Colonic mucosa (tissue), 4 donors: Measurements from ENCODE around the gene KAT7. TPM values are rescaled to one million over a fixed set of nuclear protein-coding genes. Genes with fewer than 3 reads are reported as not detected.

Experiments
- DNase-seq: peaks from one replicate; pipeline ENCODE4 v3.0.0-alpha.2; 2020
- H3K27ac ChIP-seq: fragments of 200-600 bp; one replicate; pipeline ENCODE4 v1.8.0; 2021
- H3K27me3 ChIP-seq: fragments of 200-600 bp; one replicate; pipeline ENCODE4 v1.8.0; 2021
- H3K36me3 ChIP-seq: fragments of 200-600 bp; one replicate; pipeline ENCODE4 v1.8.0; 2021
- H3K4me1 ChIP-seq: fragments of 200-600 bp; one replicate; pipeline ENCODE4 v1.8.0; 2021; ENCODE audit warnings: mild to moderate bottlenecking
- H3K4me3 ChIP-seq: fragments of 200-600 bp; one replicate; pipeline ENCODE4 v1.8.0; 2021
- H3K9ac ChIP-seq, 2 donors: one replicate each; pipeline ENCODE4 v1.7.0; 2013; ENCODE audit warnings: control low read depth in 2 of 2, low read depth in 2 of 2, low read length in 2 of 2
- H3K9me3 ChIP-seq: fragments of 200-600 bp; one replicate; pipeline ENCODE4 v1.8.0; 2021
- intact Hi-C: fragments of 100-400 bp; cut with DNase I; formaldehyde crosslinking; loops from one replicate; pipeline ENCODE4 v1.14.1; 2022
- total RNA-seq, 2 donors: library from RNA; stranded (reverse); fragmentation: NEBNext Ultra II Directional in 1 of 2; extraction: Animal tissue kit (Norgen Biotek cat#: 25700) in 1 of 2; gene quantifications; one replicate each; pipeline ENCODE4 v1.2.1, GENCODE V29; 2021
- TF ChIP-seq, protein P1 (sequence below): fragments of 200-600 bp; IDR thresholded peaks from one replicate; pipeline ENCODE4 v1.8.0; 2022; ENCODE audit warnings: antibody characterized with exemption, mild to moderate bottlenecking
- donor health status: healthy.
- donor health status: DM: no; HTN: no; CAD: no.
- donor health status: DM: no; HTN: no; CAD: no.

The KAT7 gene
- total RNA-seq, 2 donors from 2014 or later = 39.4 to 42.5 TPM

- TF ChIP-seq, protein P1, sequence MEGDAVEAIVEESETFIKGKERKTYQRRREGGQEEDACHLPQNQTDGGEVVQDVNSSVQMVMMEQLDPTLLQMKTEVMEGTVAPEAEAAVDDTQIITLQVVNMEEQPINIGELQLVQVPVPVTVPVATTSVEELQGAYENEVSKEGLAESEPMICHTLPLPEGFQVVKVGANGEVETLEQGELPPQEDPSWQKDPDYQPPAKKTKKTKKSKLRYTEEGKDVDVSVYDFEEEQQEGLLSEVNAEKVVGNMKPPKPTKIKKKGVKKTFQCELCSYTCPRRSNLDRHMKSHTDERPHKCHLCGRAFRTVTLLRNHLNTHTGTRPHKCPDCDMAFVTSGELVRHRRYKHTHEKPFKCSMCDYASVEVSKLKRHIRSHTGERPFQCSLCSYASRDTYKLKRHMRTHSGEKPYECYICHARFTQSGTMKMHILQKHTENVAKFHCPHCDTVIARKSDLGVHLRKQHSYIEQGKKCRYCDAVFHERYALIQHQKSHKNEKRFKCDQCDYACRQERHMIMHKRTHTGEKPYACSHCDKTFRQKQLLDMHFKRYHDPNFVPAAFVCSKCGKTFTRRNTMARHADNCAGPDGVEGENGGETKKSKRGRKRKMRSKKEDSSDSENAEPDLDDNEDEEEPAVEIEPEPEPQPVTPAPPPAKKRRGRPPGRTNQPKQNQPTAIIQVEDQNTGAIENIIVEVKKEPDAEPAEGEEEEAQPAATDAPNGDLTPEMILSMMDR = no peak
- peak overlapping the region; percentile 2 for H3K27ac ChIP-seq
- H3K9ac ChIP-seq = no peak overlapping the region
- H3K27me3 ChIP-seq = no peaks in the 10 kb centered on the region
- no peaks in the 10 kb centered on the region for H3K36me3 ChIP-seq
- H3K4me3 ChIP-seq = no peak overlapping the region
- intact Hi-C loops = no loop called here
- H3K9me3 ChIP-seq = no peaks in the 10 kb centered on the region
- H3K4me1 ChIP-seq = no peaks in the 10 kb centered on the region
- DNase-seq = peak; percentile 57
Measured at GRCh38 chr17:49836111-49837030, 47.9 kb downstream of the KAT7 start.

GRCh38 chr17:49839455-49839854 is 51.0 kb downstream of the KAT7 start:
- DNase-seq = no peak
- intact Hi-C loops = no loop called here
- no peak overlapping the region for H3K9ac ChIP-seq
- H3K27ac ChIP-seq = no peak overlapping the region
- TF ChIP-seq, protein P1 = no peak
- no peaks in the 10 kb centered on the region for H3K9me3 ChIP-seq
- no peaks in the 10 kb centered on the region for H3K27me3 ChIP-seq
- no peak overlapping the region for H3K4me3 ChIP-seq
- H3K4me1 ChIP-seq = no peaks in the 10 kb centered on the region
- H3K36me3 ChIP-seq = no peaks in the 10 kb centered on the region

- Histone ChIP-seq H3K27me3 (no peaks in the 10 kb centered on the region), H3K9me3 (no peaks in the 10 kb centered on the region), H3K9ac (no peak overlapping the region), H3K27ac (no peak overlapping the region), H3K4me3 (no peak overlapping the region), H3K36me3 (no peaks in the 10 kb centered on the region), H3K4me1 (no peaks in the 10 kb centered on the region)
- intact Hi-C loops = no loop called here
- TF ChIP-seq, protein P1 = no peak
- no peak for DNase-seq
Measured at GRCh38 chr17:49841548-49841947, 53.1 kb downstream of the KAT7 start.

- TF ChIP-seq, protein P1 = no peak
- Histone ChIP-seq H3K4me3 (no peak overlapping the region), H3K27ac (no peak overlapping the region), H3K9ac (no peak overlapping the region), H3K36me3 (no peaks in the 10 kb centered on the region), H3K27me3 (no peaks in the 10 kb centered on the region), H3K9me3 (no peaks in the 10 kb centered on the region), H3K4me1 (no peaks in the 10 kb centered on the region)
- DNase-seq = no peak
- intact Hi-C loops = no loop called here
Measured at GRCh38 chr17:49842371-49842770, 53.9 kb downstream of the KAT7 start.

DNA sequence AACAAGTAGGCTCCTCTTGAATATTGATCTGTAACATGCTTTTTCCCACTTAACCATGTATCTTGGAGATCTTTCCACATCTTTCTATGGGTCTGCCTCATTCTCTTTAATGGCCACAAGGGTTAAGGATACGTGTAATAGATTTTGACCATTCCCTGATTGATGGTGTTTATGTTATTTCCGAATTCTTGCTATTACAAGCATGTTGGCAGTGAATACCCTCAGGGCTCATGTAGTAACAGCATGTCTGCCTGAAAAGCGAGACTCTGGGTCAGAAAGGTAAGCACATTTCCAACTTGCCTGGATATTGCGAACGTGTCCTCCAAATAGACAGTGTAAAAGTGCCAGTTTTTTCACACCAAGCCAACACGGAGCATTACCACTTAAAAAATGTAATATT is 54.4 kb downstream of the KAT7 start:
- H3K4me1 ChIP-seq = no peaks in the 10 kb centered on the region
- no peak overlapping the region for H3K27ac ChIP-seq
- H3K27me3 ChIP-seq = no peaks in the 10 kb centered on the region
- intact Hi-C loops = no loop called here
- no peaks in the 10 kb centered on the region for H3K9me3 ChIP-seq
- H3K36me3 ChIP-seq = no peaks in the 10 kb centered on the region
- TF ChIP-seq, protein P1 = no peak
- H3K9ac ChIP-seq = no peak overlapping the region
- DNase-seq = no peak
- no peak overlapping the region for H3K4me3 ChIP-seq
